Ovary (tissue), 3 donors: ENCODE data around the gene CCDC91.

Experiments used
- EP300 ChIP-seq: sonication (generic); formaldehyde crosslinking; IDR thresholded peaks from one replicate; pipeline ENCODE4 v1.6.1; 2017; ENCODE audit warnings: antibody characterized with exemption
- POLR2A ChIP-seq: fragments of 450-650 bp; IDR thresholded peaks from one replicate; pipeline ENCODE4 v1.6.1; 2017; ENCODE audit warnings: antibody characterized with exemption, mild to moderate bottlenecking, moderate library complexity
- TF ChIP-seq, protein P1 (sequence below), 3 donors: fragments of 450-650 bp in 2 of 3; fragments of 200-600 bp in 1 of 3; IDR thresholded peaks; one replicate each; pipeline versions ENCODE4 v1.5.1 to v1.8.0; 2016 to 2022; ENCODE audit warnings: antibody characterized with exemption in 3 of 3, mild to moderate bottlenecking in 1 of 3
- donor health status: DM: no; HTN: no; CAD: no.

DNA sequence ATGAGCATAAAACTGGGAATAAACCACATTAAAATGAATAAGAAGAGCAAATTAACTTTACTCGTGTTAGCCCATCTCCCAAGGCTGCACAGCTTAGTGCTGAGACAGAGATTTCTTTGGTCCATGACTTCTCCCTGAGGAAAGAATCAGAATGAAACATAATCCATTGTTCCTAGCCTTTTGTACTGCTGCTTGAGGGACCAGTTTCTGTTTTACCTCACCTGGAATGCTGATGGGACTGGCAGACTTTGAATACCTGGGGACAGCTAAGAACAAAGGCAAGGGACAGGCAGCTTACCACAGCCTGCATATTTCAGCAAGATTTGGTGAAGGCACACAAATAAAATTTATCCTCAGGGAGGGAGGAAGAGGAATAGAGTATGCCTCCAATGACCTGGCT, 401.6 kb downstream of the CCDC91 start:
- TF ChIP-seq EP300 (no peak), POLR2A (no peak)
- TF ChIP-seq, protein P1, sequence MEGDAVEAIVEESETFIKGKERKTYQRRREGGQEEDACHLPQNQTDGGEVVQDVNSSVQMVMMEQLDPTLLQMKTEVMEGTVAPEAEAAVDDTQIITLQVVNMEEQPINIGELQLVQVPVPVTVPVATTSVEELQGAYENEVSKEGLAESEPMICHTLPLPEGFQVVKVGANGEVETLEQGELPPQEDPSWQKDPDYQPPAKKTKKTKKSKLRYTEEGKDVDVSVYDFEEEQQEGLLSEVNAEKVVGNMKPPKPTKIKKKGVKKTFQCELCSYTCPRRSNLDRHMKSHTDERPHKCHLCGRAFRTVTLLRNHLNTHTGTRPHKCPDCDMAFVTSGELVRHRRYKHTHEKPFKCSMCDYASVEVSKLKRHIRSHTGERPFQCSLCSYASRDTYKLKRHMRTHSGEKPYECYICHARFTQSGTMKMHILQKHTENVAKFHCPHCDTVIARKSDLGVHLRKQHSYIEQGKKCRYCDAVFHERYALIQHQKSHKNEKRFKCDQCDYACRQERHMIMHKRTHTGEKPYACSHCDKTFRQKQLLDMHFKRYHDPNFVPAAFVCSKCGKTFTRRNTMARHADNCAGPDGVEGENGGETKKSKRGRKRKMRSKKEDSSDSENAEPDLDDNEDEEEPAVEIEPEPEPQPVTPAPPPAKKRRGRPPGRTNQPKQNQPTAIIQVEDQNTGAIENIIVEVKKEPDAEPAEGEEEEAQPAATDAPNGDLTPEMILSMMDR (IDR thresholded peaks at IDR 0.05): no peak
